Left kidney (tissue), 8 donors: ENCODE measurements around the gene TCEAL6. TPM values are rescaled to one million over a fixed set of nuclear protein-coding genes. Genes with fewer than 3 reads are reported as not detected.
"Not testable (repeated sequence)": the region's sequence is repeated elsewhere in the genome, so short reads cannot be mapped to it uniquely, and the experiment has no call there.

Experiments used
- DNase-seq: peaks from one replicate; pipeline ENCODE4 v3.0.0-alpha.2; 2013
- long read RNA-seq, 8 donors: transcript quantifications; one replicate each; lab custom pipeline, GENCODE V29; 2026
- polyA plus RNA-seq: library from polyadenylated mRNA; unstranded; fragments of 120-200 nt; gene quantifications from one replicate; pipeline ENCODE4 v1.2.1, GENCODE V29; 2013; ENCODE audit not compliant: insufficient read length

TCEAL6 gene
- polyA plus RNA-seq = 0.25 TPM
- long read RNA-seq, donor 1 = 0 reads
- long read RNA-seq, donor 2 = 0 reads
- long read RNA-seq, donor 3 = 0 reads
- long read RNA-seq, donor 4 = 0 reads
- long read RNA-seq, donor 5 = 0 reads
- long read RNA-seq, donor 6 = 0 reads
- long read RNA-seq, donor 7 = 0 reads
- long read RNA-seq, donor 8 = 0 reads

- DNase-seq = not testable (repeated sequence)
These were observed at the start of gene TCEAL6 for GRCh38 chrX:102142274-102142673. TSS of gene TCEAL6 (minus strand) at chrX:102142481.

GRCh38 chrX:102185967-102186720, 43.9 kb upstream of the TCEAL6 start:
- DNase-seq = no peak

GRCh38 chrX:102155806-102156179, 13.5 kb upstream of the TCEAL6 start, which contains the start of gene BEX5:
TSS of gene BEX5 (minus strand) at chrX:102155977. CDS start at chrX:102154265, 1,712 bp downstream.
- DNase-seq = peak; percentile 63

GRCh38 chrX:102154900-102155805, 12.9 kb upstream of the TCEAL6 start:
- peak; percentile 3 for DNase-seq

- DNase-seq = peak; percentile 8
These were observed 12.1 kb upstream of the TCEAL6 start for GRCh38 chrX:102154218-102154860.

GRCh38 chrX:102141631-102142030, 650 bp downstream of the TCEAL6 start:
- not testable (repeated sequence) for DNase-seq

GRCh38 chrX:102140876-102141275, 1.4 kb downstream of the TCEAL6 start:
- not testable (repeated sequence) for DNase-seq

- no peak for DNase-seq
These were observed 4.2 kb downstream of the TCEAL6 start for GRCh38 chrX:102138064-102138463.

- DNase-seq = no peak
These were observed 12.8 kb downstream of the TCEAL6 start for GRCh38 chrX:102129473-102129872.

- DNase-seq = no peak
These were observed 15.4 kb downstream of the TCEAL6 start for GRCh38 chrX:102126863-102127262.

- not testable (repeated sequence) for DNase-seq
These were observed 16.0 kb downstream of the TCEAL6 start for GRCh38 chrX:102126080-102126818.

GRCh38 chrX:102125436-102125835, 16.8 kb downstream of the TCEAL6 start, which contains the start of gene TCEAL2:
TSS of gene TCEAL2 (plus strand) at chrX:102125679. CDS start at chrX:102126831, 1,152 bp downstream.
- DNase-seq = peak; percentile 29

GRCh38 chrX:102125014-102125413, 17.3 kb downstream of the TCEAL6 start:
- not testable (repeated sequence) for DNase-seq

- DNase-seq = no peak
These were observed 26.5 kb downstream of the TCEAL6 start for GRCh38 chrX:102115748-102116147.

GRCh38 chrX:102113367-102113766, 28.9 kb downstream of the TCEAL6 start:
- no peak for DNase-seq

Other genes with a start within 250 kb of the TCEAL6 start
- gene ZMAT1, start 210.5 kb downstream of the TCEAL6 start, polyA plus RNA-seq = 46.6 TPM
- gene TCEAL2, start 16.8 kb downstream of the TCEAL6 start, polyA plus RNA-seq = 27.1 TPM
- gene BEX5, start 13.5 kb upstream of the TCEAL6 start, polyA plus RNA-seq = 12.9 TPM
- gene TCP11X1, start 72.8 kb upstream of the TCEAL6 start, polyA plus RNA-seq = 0.45 TPM
- 0.71 TPM for gene NXF2, start 104.7 kb upstream of the TCEAL6 start, polyA plus RNA-seq